Prostate gland (tissue), 2 donors: Measurements from ENCODE around the gene SPINT3.

Source experiments
- POLR2A ChIP-seq: fragments of 450-650 bp; IDR thresholded peaks from one replicate; pipeline ENCODE4 v1.6.1; 2016; ENCODE audit warnings: antibody characterized with exemption, mild to moderate bottlenecking
- POLR2AphosphoS5 ChIP-seq: sonication (generic); formaldehyde crosslinking; IDR thresholded peaks from one replicate; pipeline ENCODE4 v1.6.1; 2017; ENCODE audit warnings: antibody characterized with exemption
- TF ChIP-seq, protein P1 (sequence below), 4 experiments: fragments of 200-600 bp in 2 of 4; fragments of 450-650 bp in 2 of 4; sonication (generic) in 2 of 4; IDR thresholded peaks; 1 replicate in 3 of 4; 2 replicates in 1 of 4; pipeline ENCODE4 v1.5.1; 2016 to 2019; ENCODE audit warnings: antibody characterized with exemption in 4 of 4, mild to moderate bottlenecking in 2 of 4, moderate library complexity in 2 of 4

DNA sequence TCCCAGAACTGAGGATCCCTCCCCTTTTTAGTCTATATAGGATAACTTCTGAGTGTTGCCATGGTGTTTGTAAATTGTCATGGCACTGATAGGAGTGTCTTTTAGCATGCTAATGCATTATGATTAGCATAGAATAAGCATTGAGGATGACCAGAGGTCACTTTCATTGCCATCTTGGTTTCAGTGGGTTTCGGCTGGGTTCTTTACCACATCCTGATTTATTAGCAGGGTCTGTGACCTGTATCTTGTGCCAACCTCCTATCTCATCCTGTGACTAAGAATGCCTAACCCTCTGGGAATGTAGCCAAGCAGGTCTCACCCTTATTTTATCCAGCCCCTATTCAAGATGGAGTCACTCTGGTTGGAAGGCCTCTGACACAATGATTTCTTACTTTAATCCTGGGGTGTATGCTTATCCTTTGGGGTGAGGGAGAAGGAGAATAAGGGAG lies 26.3 kb downstream of the SPINT3 start:
- TF ChIP-seq, protein P1, sequence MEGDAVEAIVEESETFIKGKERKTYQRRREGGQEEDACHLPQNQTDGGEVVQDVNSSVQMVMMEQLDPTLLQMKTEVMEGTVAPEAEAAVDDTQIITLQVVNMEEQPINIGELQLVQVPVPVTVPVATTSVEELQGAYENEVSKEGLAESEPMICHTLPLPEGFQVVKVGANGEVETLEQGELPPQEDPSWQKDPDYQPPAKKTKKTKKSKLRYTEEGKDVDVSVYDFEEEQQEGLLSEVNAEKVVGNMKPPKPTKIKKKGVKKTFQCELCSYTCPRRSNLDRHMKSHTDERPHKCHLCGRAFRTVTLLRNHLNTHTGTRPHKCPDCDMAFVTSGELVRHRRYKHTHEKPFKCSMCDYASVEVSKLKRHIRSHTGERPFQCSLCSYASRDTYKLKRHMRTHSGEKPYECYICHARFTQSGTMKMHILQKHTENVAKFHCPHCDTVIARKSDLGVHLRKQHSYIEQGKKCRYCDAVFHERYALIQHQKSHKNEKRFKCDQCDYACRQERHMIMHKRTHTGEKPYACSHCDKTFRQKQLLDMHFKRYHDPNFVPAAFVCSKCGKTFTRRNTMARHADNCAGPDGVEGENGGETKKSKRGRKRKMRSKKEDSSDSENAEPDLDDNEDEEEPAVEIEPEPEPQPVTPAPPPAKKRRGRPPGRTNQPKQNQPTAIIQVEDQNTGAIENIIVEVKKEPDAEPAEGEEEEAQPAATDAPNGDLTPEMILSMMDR (IDR thresholded peaks at IDR 0.05): no peak
- TF ChIP-seq POLR2A (no peak), POLR2AphosphoS5 (no peak)
